Endothelial cell of umbilical vein (primary cell): ENCODE data around the gene ARHGAP28. TPM values are rescaled to one million over a fixed set of nuclear protein-coding genes. Genes with fewer than 3 reads are reported as not detected.

ENCODE experiments used
- BruUV-seq: library from RNA; stranded (reverse); fragments of 400-500 nt; replicated peaks from 2 replicates; lab custom pipeline; 2021; lab: Mats Ljungman, UMichigan
- CTCF ChIA-PET: fragments of 300-600, 350-600 bp; sonication (Branson Sonifier 250); formaldehyde crosslinking; loops from one replicate; lab custom pipeline; 2021; ENCODE audit warnings: antibody characterized with exemption, inconsistent platforms; lab: Charles Lee
- POLR2A ChIA-PET: fragments of 300-600, 350-600 bp; sonication (Branson Sonifier 250); formaldehyde crosslinking; loops from one replicate; lab custom pipeline; 2021; ENCODE audit warnings: antibody characterized with exemption, inconsistent platforms; lab: Charles Lee
- DNase-seq: peaks from one replicate; pipeline ENCODE4 v3.0.0-alpha.2; 2011; ENCODE audit warnings: low read depth, low spot score
- FAIRE-seq: peaks from 2 replicates; lab custom pipeline; 2011; peaks lifted over from hg19 to GRCh38; lab: Jason Lieb, UNC
- H2AFZ ChIP-seq: 2 replicates; pipeline ENCODE4 v1.6.0; 2012; ENCODE audit warnings: low read depth, low read length, control low read depth, inconsistent platforms
- H3K27ac ChIP-seq: 2 replicates; pipeline ENCODE4 v1.5.1; 2011; ENCODE audit warnings: low read depth, mild to moderate bottlenecking, control low read depth, low read length, moderate library complexity; ENCODE audit not compliant: insufficient read depth
- H3K27me3 ChIP-seq, 2 experiments: 2 replicates each; pipeline versions ENCODE4 v1.6.0 to v1.6.1; 2011; ENCODE audit warnings: low read length in 2 of 2, mixed read lengths in 1 of 2; ENCODE audit not compliant: control insufficient read depth in 2 of 2, insufficient read depth in 2 of 2
- H3K36me3 ChIP-seq, 2 experiments: 2 replicates in 1 of 2; 3 replicates in 1 of 2; pipeline ENCODE4 v1.5.1; 2011; ENCODE audit warnings: low read length in 2 of 2, mild to moderate bottlenecking in 1 of 2, moderate library complexity in 1 of 2; ENCODE audit not compliant: control insufficient read depth in 2 of 2, insufficient read depth in 2 of 2; ENCODE audit errors: extremely low read depth in 1 of 2
- H3K4me1 ChIP-seq: 3 replicates; pipeline ENCODE4 v1.5.1; 2011; ENCODE audit warnings: mild to moderate bottlenecking, low read length; ENCODE audit not compliant: control insufficient read depth, insufficient read depth; ENCODE audit errors: extremely low read depth
- H3K4me2 ChIP-seq: 2 replicates; pipeline ENCODE4 v1.6.1; 2011; ENCODE audit warnings: low read length, control low read depth, mixed read lengths; ENCODE audit not compliant: insufficient read depth
- H3K4me3 ChIP-seq, 3 experiments: fragments of 200-600 bp in 1 of 3; sonication (generic), shearing (Covaris generic) in 1 of 3; replicated peaks in 1 of 3; 2 replicates each; pipeline ENCODE4 v1.5.1; 2011 to 2016; ENCODE audit warnings: control low read depth in 3 of 3, low read length in 3 of 3, mild to moderate bottlenecking in 2 of 3, inconsistent platforms in 1 of 3, low read depth in 1 of 3, moderate library complexity in 1 of 3; ENCODE audit not compliant: insufficient read depth in 1 of 3
- H3K79me2 ChIP-seq: 2 replicates; pipeline ENCODE4 v1.6.0; 2012; ENCODE audit warnings: low read length, inconsistent platforms; ENCODE audit not compliant: control insufficient read depth, insufficient read depth
- H3K9ac ChIP-seq: replicated peaks from 2 replicates; pipeline ENCODE3; 2011; ENCODE audit warnings: low read length, control low read depth; ENCODE audit not compliant: insufficient read depth; ENCODE audit errors: extremely low read depth
- H3K9me1 ChIP-seq: replicated peaks from 3 replicates; pipeline ENCODE4 v1.6.0; 2011; ENCODE audit warnings: mild to moderate bottlenecking, low read length; ENCODE audit not compliant: control insufficient read depth, insufficient read depth; ENCODE audit errors: extremely low read depth
- H3K9me3 ChIP-seq: replicated peaks from 2 replicates; pipeline ENCODE4 v1.5.1; 2012; ENCODE audit warnings: low read length, inconsistent platforms; ENCODE audit not compliant: control insufficient read depth, insufficient read depth
- H4K20me1 ChIP-seq: replicated peaks from 2 replicates; pipeline ENCODE3; 2011; ENCODE audit warnings: mild to moderate bottlenecking, low read length; ENCODE audit not compliant: control insufficient read depth, insufficient read depth; ENCODE audit errors: extremely low read depth
- EZH2 ChIP-seq: IDR thresholded peaks from 2 replicates; pipeline ENCODE4 v1.6.1; 2012; ENCODE audit warnings: borderline replicate concordance, low read depth, mild to moderate bottlenecking, moderate library complexity, low read length, inconsistent platforms; ENCODE audit not compliant: severe bottlenecking
- FOS ChIP-seq: IDR thresholded peaks from 2 replicates; pipeline ENCODE4 v1.6.1; 2011; ENCODE audit warnings: mild to moderate bottlenecking, low read length, moderate library complexity, borderline replicate concordance; ENCODE audit not compliant: insufficient read depth
- GATA2 ChIP-seq: IDR thresholded peaks from 2 replicates; pipeline ENCODE4 v1.7.0; 2011; ENCODE audit warnings: low read depth, mild to moderate bottlenecking, moderate library complexity, mixed read lengths, low read length; ENCODE audit not compliant: insufficient read length, insufficient read depth
- JUN ChIP-seq: IDR thresholded peaks from 2 replicates; pipeline ENCODE4 v1.6.1; 2011; ENCODE audit warnings: borderline replicate concordance, low read depth; ENCODE audit not compliant: insufficient read length, insufficient read depth
- MYC ChIP-seq: IDR thresholded peaks from one replicate; pipeline ENCODE4 v1.6.1; 2011; ENCODE audit warnings: mild to moderate bottlenecking, low read depth, low read length
- POLR2A ChIP-seq: IDR thresholded peaks from 2 replicates; pipeline ENCODE4 v1.6.1; 2012; ENCODE audit warnings: low read depth, mild to moderate bottlenecking, control low read depth, low read length
- POLR2AphosphoS5 ChIP-seq: IDR thresholded peaks from 2 replicates; pipeline ENCODE4 v1.6.1; 2012; ENCODE audit warnings: low read depth, mild to moderate bottlenecking, control low read depth, low read length, moderate library complexity; ENCODE audit not compliant: insufficient read depth
- dilution Hi-C: fragments of 300-500 bp; cut with MboI; formaldehyde crosslinking; loops from one replicate; pipeline ENCODE4 v1.15.0; 2019; ENCODE audit warnings: low sequenced_read_pairs; ENCODE audit not compliant: extremely low pct_ligation_motif_present
- intact Hi-C: fragments of 100-400 bp; cut with micrococcal nuclease; formaldehyde crosslinking; loops from one replicate; pipeline ENCODE4 v1.10.0; 2022
- polyA plus RNA-seq, 4 experiments: library from polyadenylated mRNA; depleted of rRNA in 3 of 4; stranded (reverse) in 3 of 4; unstranded in 1 of 4; fragments of >200 nt; gene quantifications; 2 replicates each; pipeline versions ENCODE4 v1.2.1 to v1.2.3, GENCODE V29; 2011 to 2012; ENCODE audit warnings: missing spikeins in 1 of 4
- total RNA-seq: library from RNA; stranded (reverse); gene quantifications from 2 replicates; pipeline ENCODE4 v1.2.3, GENCODE V29; 2021
- TF ChIP-seq, protein P1 (sequence below): IDR thresholded peaks from 2 replicates; pipeline ENCODE4 v1.6.1; 2011; ENCODE audit not compliant: insufficient read depth, insufficient read length
- TF ChIP-seq, protein P2 (sequence below), 2 donors: IDR thresholded peaks; 1 replicate in 1 of 2; 2 replicates in 1 of 2; pipeline ENCODE4 v1.5.1; 2011; ENCODE audit warnings: low read length in 2 of 2, mild to moderate bottlenecking in 2 of 2, moderate library complexity in 2 of 2, control low read depth in 1 of 2, inconsistent platforms in 1 of 2, low read depth in 1 of 2; ENCODE audit not compliant: insufficient read depth in 1 of 2; ENCODE audit errors: extremely low read depth in 1 of 2

The ARHGAP28 gene
- total and polyA plus RNA-seq, 2 donors (not counting 3 experiments of a cell fraction or from before 2014, with no cell fraction given): 3.8 to 23.4 TPM

GRCh38 chr18:6837904-6838303, 108.4 kb downstream of the ARHGAP28 start:
- no peaks in the 10 kb centered on the region for H3K4me1 ChIP-seq
- H3K4me2 ChIP-seq: no peak overlapping the region
- H3K4me3 ChIP-seq: no peak overlapping the region
- H3K27ac ChIP-seq: no peak overlapping the region
- H4K20me1 ChIP-seq: no peaks in the 10 kb centered on the region
- no TSS peak for BruUV-seq
- no peaks in the 10 kb centered on the region for H3K27me3 ChIP-seq
- H3K9me3 ChIP-seq: no peaks in the 10 kb centered on the region
- no peaks in the 10 kb centered on the region for H3K36me3 ChIP-seq
- POLR2A ChIA-PET: no interaction called here
- no peak overlapping the region for H3K9ac ChIP-seq
- no peak overlapping the region for H2AFZ ChIP-seq
- FAIRE-seq (no peak), DNase-seq (no peak)
- intact Hi-C loops (no loop called here), dilution Hi-C loops (no loop called here)
- H3K9me1 ChIP-seq: peaks cover 2% of the 10 kb centered on the region
- CTCF ChIA-PET: interaction anchor here (1.1 kb wide), 1 partner anchor 25 kb away, joined by 3 read pairs; no protein-coding TSS in a partner anchor
- no peak for TF ChIP-seq POLR2AphosphoS5
- TF ChIP-seq JUN: no peak
- TF ChIP-seq, protein P1, sequence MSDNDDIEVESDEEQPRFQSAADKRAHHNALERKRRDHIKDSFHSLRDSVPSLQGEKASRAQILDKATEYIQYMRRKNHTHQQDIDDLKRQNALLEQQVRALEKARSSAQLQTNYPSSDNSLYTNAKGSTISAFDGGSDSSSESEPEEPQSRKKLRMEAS: no peak
- TF ChIP-seq GATA2: no peak
- TF ChIP-seq FOS: no peak
- TF ChIP-seq EZH2: no peak
- TF ChIP-seq, protein P2, sequence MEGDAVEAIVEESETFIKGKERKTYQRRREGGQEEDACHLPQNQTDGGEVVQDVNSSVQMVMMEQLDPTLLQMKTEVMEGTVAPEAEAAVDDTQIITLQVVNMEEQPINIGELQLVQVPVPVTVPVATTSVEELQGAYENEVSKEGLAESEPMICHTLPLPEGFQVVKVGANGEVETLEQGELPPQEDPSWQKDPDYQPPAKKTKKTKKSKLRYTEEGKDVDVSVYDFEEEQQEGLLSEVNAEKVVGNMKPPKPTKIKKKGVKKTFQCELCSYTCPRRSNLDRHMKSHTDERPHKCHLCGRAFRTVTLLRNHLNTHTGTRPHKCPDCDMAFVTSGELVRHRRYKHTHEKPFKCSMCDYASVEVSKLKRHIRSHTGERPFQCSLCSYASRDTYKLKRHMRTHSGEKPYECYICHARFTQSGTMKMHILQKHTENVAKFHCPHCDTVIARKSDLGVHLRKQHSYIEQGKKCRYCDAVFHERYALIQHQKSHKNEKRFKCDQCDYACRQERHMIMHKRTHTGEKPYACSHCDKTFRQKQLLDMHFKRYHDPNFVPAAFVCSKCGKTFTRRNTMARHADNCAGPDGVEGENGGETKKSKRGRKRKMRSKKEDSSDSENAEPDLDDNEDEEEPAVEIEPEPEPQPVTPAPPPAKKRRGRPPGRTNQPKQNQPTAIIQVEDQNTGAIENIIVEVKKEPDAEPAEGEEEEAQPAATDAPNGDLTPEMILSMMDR (IDR thresholded peaks at IDR 0.05; ENCODE audit: extremely low read depth in 1 of 2, insufficient read depth in 1 of 2, low read depth in 1 of 2, low read length in 2 of 2): no peak
- no peak for TF ChIP-seq POLR2A
- TF ChIP-seq MYC: no peak
- H3K79me2 ChIP-seq: no peaks in the 10 kb centered on the region
